Activated naive CD4-positive, alpha-beta T cell treated with anti-CD3 and anti-CD28 coated beads, Interleukin-2, amount 50 U/mL, for 72 hours (primary cell): ENCODE measurements around the gene SHANK1. TPM values are rescaled to one million over a fixed set of nuclear protein-coding genes. Genes with fewer than 3 reads are reported as not detected.
"Not testable (repeated sequence)": the region's sequence is repeated elsewhere in the genome, so short reads cannot be mapped to it uniquely, and the experiment has no call there.

Experiments
- ATAC-seq, 2 donors: fragments of 150-1000 bp; cut with Tn5 transposase; 2 replicates each; pipeline ENCODE4 v1.10.0; 2021; ENCODE audit warnings: mild to moderate bottlenecking in 2 of 2, moderate library complexity in 2 of 2
- DNase-seq, 2 donors: peaks; one replicate each; pipeline ENCODE4 v3.0.0; 2021 to 2022; ENCODE audit warnings: low spot score in 2 of 2
- H3K27ac Mint-ChIP-seq, 2 donors: one replicate each; pipeline ENCODE4 v1.8.0; 2022; ENCODE audit warnings: mild to moderate bottlenecking in 2 of 2, mixed read lengths in 2 of 2
- H3K36me3 Mint-ChIP-seq, 2 donors: one replicate each; pipeline ENCODE4 v1.8.0; 2022; ENCODE audit warnings: mixed read lengths in 2 of 2
- H3K9me3 Mint-ChIP-seq, 2 donors: one replicate each; pipeline ENCODE4 v1.8.0; 2022; ENCODE audit warnings: mixed read lengths in 2 of 2
- total RNA-seq, 2 donors: library from RNA; stranded (reverse); gene quantifications; one replicate each; pipeline ENCODE4 v1.2.3, GENCODE V29; 2022

The SHANK1 gene
- total RNA-seq = under 1 TPM in 1 of 2 donors, not detected in 1; 0.14 TPM

DNA sequence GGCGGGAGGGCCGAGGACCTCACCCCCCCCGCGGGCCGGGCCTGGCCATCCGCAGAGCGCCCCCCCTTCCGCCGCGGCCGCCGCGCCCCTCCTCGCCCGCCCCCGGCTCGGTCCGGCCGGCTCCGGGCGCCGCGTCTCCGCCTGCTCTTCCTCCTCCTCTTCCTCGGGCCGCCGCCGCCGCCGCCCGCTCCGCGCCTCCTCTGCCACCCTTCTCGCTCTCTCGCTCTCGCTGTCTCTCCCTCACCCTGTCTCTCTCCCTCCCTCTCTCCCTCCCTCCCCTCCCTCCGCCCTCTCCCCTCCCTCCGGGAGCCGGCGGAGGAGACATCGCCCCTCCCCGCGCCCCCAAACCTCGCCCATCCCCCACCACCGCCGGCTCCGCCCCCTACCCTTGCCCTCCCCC is at the start of gene SHANK1:
Gene SHANK1, minus strand, starts transcription at position 237 of the 400 bp plus-strand sequence. CDS start 2,883 bp downstream, outside the sequence.
- DNase-seq (no peak), ATAC-seq (no peak)
- H3K9me3 Mint-ChIP-seq = no peaks in the 10 kb centered on the region
- H3K36me3 Mint-ChIP-seq = peaks cover 0 to 4% of the 10 kb centered on the region in 2 donors
- H3K27ac Mint-ChIP-seq = no peak within 1 kb of the TSS

DNA sequence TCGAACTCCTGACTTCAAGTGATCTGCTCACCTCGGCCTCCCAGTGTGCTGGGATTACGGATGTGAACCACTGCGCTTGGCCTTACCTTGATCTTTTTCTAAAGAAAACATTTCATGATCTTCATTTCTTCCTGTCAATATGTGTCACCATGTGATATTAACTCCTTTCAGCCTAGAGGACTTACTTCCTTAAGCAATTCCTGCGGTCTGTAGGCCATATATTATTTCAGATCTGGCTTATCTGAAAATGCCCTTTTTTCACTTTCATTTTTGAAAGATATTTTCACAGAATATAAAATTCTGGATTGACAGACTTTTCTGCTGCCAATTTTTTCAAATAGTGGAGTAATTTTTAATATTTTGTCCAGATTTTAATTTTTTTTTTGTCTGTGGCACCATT is 48.7 kb upstream of the SHANK1 start:
- Mint-ChIP-seq H3K36me3 (no peaks in the 10 kb centered on the region), H3K27ac (no peak overlapping the region), H3K9me3 (no peaks in the 10 kb centered on the region)
- no peak for DNase-seq
- no peak for ATAC-seq

DNA sequence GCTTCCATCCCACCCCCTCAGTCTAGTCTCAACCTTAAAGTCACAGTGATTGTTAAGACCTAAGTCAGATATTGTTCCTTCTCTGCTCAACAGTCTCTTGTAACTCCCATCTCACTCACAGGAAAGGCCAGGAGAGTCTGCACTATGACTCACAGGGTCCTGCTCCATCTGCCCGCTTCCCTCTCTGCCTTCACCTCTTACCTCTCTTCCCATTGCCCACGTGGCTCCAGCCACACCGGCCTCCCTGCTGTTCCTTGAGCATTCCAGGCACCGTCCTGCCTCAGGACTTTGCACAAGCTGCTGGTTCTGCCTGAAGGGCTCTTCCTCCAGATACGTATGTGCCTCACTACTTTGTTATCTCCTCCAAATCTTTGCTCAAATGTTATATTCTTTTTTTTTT is 47.7 kb upstream of the SHANK1 start:
- H3K27ac Mint-ChIP-seq, DNase-seq, ATAC-seq, H3K9me3 Mint-ChIP-seq, H3K36me3 Mint-ChIP-seq: not testable (repeated sequence)

DNA sequence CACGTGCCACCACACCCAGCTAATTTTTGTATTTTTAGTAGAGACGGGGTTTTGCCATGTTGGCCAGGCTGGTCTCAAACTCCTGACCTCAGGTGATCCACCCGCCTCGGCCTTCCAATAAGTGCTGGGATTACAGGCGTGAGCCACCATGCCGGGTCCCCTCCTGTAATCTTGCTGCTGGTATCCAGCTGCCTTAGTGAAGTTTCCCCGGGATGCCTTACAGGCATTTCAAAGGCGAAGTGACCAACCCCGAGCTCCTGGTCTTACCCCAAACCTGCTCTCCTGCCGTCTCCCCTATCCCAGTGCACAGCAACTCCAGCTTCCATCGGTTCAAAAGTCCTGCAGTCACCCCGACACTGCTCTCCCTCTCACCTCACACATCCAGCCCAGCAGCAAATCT is 47.1 kb upstream of the SHANK1 start:
- ATAC-seq, H3K27ac Mint-ChIP-seq, DNase-seq, H3K36me3 Mint-ChIP-seq, H3K9me3 Mint-ChIP-seq: not testable (repeated sequence)

DNA sequence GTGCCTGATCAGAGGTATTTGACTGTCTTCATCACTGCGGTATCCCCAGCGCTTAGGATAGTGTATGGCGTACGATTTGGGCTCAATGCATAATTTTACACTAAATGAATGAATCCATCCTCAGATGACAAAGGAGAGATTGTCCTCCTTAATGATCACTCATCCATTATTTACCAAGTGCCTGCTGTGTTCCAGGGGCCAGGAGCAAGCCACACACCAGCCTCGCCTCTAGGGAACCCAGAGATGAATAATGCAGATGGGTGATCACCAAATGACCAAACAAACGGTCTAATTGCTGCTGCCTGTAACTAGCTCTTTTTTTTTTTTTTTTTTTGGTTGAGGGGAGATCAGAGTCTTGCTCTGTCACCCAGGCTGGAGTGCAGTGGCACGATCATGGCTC is 44.8 kb upstream of the SHANK1 start:
- H3K9me3 Mint-ChIP-seq = no peaks in the 10 kb centered on the region
- H3K27ac Mint-ChIP-seq = no peak overlapping the region
- ATAC-seq (no peak), DNase-seq (no peak)
- peaks cover 0 to 7% of the 10 kb centered on the region in 2 donors for H3K36me3 Mint-ChIP-seq

DNA sequence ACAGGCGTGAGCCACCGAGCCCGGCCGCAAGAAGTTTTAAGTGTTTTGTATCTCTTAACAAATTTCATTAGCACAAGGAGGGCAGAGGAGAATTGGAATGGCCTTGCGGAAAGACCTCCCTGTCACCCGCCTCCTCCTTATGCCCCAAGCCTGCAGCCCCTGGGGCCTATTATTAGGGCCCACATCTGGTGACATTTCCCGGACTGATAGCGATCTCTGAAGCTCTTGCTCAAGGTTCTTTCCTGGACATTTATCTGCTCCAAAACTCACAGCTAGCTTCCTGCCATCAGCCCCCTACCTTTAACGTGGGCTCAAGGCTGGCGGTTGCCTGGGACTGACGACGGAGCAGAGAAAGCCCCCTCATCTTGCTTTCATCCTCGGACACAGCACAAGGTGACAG is 43.9 kb upstream of the SHANK1 start:
- not testable (repeated sequence) for H3K9me3 Mint-ChIP-seq, H3K27ac Mint-ChIP-seq, H3K36me3 Mint-ChIP-seq, ATAC-seq, DNase-seq

DNA sequence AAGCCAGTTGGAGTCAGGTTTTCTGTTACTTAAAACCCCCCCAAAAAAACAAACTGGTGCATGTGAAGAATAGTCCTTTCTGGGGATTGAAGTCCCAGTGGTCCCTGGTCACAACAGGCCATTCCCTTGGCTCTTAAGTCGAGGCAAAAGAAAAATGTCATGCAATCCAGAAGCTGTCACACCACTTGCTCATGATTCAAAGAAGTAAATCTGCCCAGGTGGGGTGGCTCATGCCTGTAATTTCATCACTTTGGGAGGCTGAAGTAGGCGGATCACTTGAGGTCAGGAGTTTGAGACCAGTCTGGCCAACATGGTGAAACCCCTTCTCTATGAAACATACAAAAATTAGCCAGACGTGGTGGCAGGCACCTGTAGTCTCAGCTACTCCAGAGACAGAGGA is 41.9 kb upstream of the SHANK1 start:
- not testable (repeated sequence) for H3K27ac Mint-ChIP-seq, H3K36me3 Mint-ChIP-seq, DNase-seq, H3K9me3 Mint-ChIP-seq, ATAC-seq

DNA sequence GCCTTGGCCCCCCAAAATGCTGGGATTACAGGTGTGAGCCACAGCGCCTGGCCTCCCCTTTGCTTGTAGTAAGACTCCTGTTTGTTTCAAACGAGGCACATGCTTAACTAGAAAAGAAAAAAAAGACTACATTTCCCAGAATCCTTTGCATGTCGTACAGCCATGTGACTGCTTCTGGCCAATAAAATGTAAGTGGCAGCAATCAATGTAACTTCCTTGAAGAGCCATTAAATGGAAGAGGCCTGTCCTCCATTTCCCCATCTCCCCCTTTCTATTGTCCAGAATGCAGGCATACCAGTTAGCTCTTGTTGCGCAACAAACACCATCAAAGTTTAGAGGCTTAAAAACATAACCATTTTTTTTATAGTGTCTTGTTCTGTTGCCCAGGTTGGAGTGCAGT is 40.3 kb upstream of the SHANK1 start:
- Mint-ChIP-seq H3K27ac (no peak overlapping the region), H3K36me3 (peaks cover 0 to 7% of the 10 kb centered on the region in 2 donors), H3K9me3 (no peaks in the 10 kb centered on the region)
- ATAC-seq = peak in 1 of 2 donors; percentile 44
- DNase-seq = no peak

DNA sequence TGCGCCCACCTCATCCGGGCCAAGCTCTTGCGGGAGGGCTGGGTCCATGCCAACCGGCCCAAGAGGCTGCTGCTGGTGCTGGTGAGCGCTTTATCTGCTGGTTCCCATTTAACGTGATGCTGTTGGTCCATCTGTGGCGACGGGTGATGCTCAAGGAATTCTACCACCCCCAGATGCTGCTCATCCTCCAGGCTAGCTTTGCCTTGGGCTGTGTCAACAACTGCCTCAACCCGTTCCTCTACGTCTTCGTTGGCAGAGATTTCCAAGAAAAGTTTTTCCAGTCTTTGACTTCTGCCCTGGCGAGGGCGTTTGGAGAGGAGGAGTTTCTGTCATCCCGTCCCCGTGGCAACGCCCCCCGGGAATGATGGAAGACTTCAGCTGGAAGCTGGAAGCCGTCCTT is 39.5 kb upstream of the SHANK1 start:
- H3K9me3 Mint-ChIP-seq, H3K27ac Mint-ChIP-seq, ATAC-seq, DNase-seq, H3K36me3 Mint-ChIP-seq: not testable (repeated sequence)

DNA sequence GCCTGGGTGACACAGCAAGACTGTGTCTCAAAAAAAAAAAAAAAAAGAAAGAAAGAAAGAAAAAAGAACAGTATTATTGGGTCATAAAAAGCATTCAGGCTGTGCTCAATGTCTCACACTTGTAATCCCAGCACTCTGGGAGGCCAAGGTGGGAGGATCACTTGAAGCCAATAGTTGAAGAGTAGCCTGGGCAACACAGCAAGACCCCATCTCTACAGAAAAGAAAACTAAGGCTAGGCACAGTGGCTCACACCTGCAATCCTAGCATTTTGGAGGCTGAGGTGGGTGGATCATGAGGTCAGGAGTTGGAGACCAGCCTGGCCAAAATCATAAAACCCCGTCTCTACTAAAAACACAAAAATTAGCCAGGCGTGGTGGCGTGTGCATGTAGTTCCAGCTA is 38.0 kb upstream of the SHANK1 start:
- not testable (repeated sequence) for H3K27ac Mint-ChIP-seq, H3K36me3 Mint-ChIP-seq, ATAC-seq, DNase-seq, H3K9me3 Mint-ChIP-seq

DNA sequence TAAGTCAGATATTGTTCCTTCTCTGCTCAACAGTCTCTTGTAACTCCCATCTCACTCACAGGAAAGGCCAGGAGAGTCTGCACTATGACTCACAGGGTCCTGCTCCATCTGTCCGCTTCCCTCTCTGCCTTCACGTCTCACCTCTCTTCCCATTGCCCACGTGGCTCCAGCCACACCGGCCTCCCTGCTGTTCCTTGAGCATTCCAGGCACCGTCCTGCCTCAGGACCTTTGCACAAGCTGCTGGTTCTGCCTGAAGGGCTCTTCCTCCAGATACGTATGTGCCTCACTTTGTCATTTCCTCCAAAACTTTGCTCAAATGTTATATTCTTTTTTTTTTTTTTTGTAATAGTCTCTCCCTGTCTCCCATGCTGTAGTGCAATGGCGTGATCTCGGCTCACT is 36.6 kb upstream of the SHANK1 start:
- DNase-seq, H3K9me3 Mint-ChIP-seq, H3K36me3 Mint-ChIP-seq, H3K27ac Mint-ChIP-seq, ATAC-seq: not testable (repeated sequence)

DNA sequence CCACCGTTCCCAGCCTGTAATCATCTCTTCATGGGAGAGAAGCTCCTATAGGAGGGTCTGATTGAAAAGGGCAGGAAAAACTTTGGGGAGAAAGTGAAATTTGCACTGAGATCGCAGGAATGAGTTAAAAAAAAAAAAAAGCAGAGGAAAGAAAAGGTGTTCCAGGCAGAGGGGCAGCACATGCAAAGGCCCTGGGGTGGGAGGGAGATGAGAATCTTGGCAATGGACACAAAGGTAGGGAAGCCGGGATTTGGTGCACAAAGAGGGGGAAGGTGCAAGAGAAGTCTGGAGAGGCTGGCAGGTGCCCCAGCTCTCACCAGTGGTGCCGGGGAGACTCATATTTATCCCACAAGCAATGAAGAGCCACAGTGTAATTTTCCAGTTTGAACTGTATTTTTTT is 34.3 kb upstream of the SHANK1 start:
- DNase-seq = no peak
- H3K36me3 Mint-ChIP-seq = no peaks in the 10 kb centered on the region
- H3K27ac Mint-ChIP-seq = no peak overlapping the region
- no peaks in the 10 kb centered on the region for H3K9me3 Mint-ChIP-seq
- no peak for ATAC-seq

DNA sequence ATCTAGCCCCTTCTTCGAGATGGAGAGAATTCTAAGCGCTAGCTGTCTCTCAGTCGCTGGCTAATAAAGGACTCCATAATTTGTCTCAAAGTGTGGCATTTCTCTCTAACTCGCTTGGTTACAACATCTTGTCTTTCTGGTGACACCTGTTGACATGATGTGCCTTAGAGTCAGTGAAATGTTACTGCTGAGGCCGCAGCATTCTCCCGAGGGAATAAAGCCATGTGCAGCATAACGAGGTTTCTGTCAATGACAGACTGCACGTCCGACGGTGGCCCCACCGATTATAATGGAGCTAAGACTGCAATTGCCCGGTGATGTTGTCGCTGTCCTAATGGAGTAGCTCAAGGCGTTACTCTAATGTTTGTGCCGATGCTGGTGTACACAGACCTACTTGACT is 30.4 kb upstream of the SHANK1 start:
- DNase-seq (no peak), ATAC-seq (no peak)
- H3K9me3 Mint-ChIP-seq = no peaks in the 10 kb centered on the region
- H3K36me3 Mint-ChIP-seq = no peaks in the 10 kb centered on the region
- H3K27ac Mint-ChIP-seq = no peak overlapping the region

DNA sequence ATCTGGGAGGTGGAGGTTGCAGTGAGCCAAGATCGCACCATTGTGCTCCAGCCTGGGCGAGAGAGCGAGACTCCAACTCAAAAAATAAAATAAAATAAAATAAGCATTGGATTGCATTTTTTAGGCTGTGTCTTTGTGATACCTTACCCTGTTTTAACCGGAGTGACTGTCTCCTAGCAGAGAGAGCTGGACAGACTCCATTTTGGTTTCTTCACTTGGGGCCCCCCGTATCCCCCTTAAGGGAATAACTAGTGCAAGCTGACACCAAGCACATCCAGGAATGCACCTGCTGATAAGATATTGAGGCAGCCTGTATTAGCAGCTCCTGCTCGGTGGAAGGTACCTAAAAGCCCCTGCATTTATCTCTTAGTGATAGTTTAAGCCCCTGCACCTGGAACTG is 29.9 kb upstream of the SHANK1 start:
- ATAC-seq (no peak), DNase-seq (no peak)
- Mint-ChIP-seq H3K36me3 (no peaks in the 10 kb centered on the region), H3K9me3 (no peaks in the 10 kb centered on the region), H3K27ac (no peak overlapping the region)

DNA sequence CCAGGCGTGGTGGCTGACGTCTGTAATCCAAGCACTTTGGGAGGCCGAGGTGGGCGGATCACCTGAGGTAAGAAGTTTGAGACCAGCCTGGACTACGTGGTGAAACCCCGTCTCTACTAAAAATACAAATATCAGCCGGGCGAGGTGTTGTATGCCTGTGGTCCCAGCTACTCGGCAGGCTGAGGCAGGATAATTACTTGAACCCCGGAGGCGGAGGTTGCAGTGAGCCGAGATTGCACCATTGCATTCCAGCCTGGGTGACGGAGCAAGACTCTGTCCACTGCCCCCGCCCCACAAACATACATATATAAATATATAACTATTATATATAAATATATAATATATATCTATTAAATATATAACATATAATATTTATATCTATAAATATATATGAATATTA is 27.5 kb upstream of the SHANK1 start:
- H3K9me3 Mint-ChIP-seq, H3K36me3 Mint-ChIP-seq, H3K27ac Mint-ChIP-seq, DNase-seq: not testable (repeated sequence)
- peak in 1 of 2 donors; percentile 26 for ATAC-seq

DNA sequence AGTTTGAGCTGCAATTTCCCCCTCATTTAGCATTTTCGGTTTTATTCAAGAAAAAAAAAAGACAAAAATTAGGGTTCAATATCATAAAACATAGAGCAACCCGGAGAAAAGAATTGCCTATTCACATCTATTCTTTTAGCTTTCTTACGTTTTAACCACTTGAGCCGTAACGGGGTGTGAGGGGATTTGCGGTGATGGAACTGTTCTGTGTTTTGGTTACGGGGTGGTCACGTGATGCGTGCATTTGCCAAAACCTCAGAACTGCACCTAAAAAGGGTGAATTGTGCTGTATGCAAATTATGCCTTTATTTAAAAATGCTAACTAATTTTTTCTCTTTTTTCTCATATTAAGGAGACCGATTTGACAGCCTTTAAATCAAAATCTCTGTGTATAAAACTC is 25.6 kb upstream of the SHANK1 start:
- H3K9me3 Mint-ChIP-seq = no peaks in the 10 kb centered on the region
- ATAC-seq = no peak

DNA sequence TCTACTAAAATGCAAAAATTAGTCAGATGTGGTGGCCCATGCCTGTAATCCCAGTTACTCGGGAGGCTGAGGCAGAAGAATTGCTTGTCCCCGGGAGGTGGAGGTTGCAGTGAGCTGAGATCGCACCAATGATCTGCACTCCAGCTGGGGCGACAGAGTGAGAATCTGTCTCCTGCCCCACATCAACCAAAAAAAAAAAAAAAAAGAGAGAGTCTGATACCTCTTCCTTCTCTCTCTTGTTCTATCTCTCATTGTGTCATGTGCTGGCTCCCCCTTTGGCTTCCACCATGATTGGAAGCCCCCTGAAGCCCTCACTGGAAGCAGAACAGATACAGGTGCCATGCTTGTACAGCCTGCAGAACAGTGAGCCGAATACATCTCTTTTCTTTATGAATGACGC is 23.9 kb upstream of the SHANK1 start:
- Mint-ChIP-seq H3K9me3 (no peaks in the 10 kb centered on the region), H3K36me3 (no peaks in the 10 kb centered on the region), H3K27ac (no peak overlapping the region)
- ATAC-seq (no peak), DNase-seq (no peak)

More for the DNA sequence above, 25.6 kb upstream of the SHANK1 start:
- no peak overlapping the region for H3K27ac Mint-ChIP-seq
- H3K36me3 Mint-ChIP-seq = no peaks in the 10 kb centered on the region
- no peak for DNase-seq

DNA sequence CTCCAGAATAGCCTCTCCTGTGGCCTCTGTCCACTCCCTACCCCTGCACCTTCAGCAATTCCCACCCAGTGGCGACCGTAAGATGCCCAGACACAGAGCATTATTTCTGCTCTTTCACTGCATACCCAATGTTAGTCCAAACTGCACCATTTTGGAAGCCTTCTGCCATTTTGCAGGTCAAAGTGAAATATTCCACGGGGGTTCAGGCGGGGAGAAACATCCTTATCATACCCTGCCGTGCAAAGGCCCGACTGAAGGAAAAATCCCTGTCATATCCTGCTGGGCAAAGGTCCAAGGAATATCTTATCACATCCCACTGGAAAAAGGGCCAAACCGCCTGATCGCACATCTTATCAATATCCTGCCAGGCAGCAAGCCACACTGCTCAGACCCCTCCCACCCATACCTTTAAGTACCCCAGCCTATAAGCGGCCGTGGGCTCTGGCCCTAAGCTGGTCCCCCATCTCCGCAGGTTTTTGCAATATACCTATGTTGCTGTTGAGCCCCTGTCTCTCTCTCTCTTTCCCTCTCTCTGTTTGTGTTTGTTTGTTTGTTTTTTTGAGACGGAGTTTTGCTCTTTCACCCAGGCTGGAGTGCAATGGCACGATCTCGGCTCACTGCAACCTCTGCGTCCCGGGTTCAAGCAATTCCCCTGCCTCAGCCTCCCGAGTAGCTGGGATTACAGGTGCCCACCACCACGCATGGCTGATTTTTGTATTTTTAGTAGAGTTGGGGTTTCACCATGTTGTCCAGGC is 21.8 kb upstream of the SHANK1 start:
- Mint-ChIP-seq H3K27ac (no peak overlapping the region), H3K9me3 (no peaks in the 10 kb centered on the region), H3K36me3 (no peaks in the 10 kb centered on the region)
- DNase-seq (no peak), ATAC-seq (no peak)
